HG02610 (cell line): ENCODE measurements around the gene DES.

Experiments
- ATAC-seq: cut with Tn5 transposase; IDR thresholded peaks from one replicate; pipeline ENCODE4 v1.9.1; 2021; ENCODE audit warnings: mild to moderate bottlenecking, moderate library complexity; ENCODE audit not compliant: unreplicated experiment

Gene DES

DNA sequence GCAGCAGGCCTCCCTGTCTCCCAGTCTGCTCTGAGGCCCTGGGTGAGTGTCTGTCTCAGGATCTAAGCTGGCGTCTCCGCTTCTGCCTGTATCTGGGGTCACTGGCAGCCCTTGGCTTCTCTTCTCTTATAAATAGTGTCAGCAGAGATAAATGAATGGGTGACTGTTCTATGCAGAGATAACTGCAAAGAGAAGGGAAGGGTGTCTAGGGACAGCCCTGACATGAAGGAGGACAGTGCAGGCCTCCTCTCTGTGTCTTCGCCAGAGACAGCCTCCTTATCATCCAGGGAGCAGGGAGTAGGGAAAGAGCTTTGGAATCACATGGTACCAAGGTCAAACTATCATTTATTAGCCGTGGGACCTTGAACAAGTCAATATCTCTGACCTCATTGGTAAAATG lies 52.3 kb downstream of the DES start:
- no peak for ATAC-seq

DNA sequence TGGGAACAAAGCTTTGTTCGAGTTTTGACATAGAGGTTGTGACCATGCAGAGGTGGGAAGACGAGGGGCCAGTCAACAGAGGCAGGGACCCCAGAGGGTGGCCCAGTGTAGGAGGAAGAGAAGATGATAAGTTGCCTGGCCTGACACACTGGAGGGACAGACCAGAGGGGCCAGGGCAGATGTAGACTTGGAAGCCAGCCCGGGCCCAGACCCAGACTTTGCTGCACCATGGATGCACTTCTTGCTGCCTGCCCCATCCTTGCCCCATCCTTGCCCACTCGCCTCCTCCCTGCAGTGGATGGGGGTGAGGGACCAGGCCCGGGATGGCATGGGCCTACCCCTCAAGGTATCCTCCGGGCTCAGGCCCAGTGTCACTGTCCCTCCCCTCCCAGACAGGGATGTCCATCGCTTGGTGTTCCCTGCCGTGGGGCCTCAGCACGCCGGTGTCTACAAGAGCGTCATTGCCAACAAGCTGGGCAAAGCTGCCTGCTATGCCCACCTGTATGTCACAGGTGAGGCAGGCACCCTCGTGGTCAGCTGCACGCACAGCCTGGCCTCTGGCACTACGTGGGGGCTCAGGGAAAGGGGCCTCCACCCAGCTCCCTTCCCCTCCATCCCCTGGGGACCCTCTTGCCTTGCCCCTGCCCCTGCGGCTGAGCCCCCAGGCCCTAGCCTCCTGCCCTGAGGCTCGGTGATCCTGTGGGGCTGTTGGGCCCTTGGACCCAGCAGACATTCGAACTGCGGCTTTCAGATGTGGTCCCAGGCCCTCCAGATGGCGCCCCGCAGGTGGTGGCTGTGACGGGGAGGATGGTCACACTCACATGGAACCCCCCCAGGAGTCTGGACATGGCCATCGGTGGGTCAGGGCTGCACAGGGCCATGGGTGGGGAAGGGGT lies 53.5 kb downstream of the DES start:
- no peak for ATAC-seq

DNA sequence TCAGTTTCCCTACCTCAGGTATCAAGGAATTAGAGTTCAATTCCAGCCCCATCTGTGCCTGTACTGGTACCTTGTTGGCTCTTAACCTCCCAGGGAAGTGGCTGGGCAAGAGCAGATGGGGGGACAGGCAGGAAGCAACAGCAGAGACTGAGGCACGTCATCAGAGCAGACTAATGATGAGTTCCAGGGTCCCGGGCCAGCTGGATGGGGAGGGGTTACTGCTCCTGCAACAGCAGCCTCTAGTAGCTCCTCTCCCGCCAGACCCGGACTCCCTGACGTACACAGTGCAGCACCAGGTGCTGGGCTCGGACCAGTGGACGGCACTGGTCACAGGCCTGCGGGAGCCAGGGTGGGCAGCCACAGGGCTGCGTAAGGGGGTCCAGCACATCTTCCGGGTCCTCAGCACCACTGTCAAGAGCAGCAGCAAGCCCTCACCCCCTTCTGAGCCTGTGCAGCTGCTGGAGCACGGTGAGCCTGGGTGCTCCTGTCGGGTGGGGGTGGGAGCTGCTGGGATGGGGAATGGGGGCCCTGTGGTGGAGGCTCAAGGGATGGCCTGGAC lies 54.5 kb downstream of the DES start:
- ATAC-seq, result no peak

DNA sequence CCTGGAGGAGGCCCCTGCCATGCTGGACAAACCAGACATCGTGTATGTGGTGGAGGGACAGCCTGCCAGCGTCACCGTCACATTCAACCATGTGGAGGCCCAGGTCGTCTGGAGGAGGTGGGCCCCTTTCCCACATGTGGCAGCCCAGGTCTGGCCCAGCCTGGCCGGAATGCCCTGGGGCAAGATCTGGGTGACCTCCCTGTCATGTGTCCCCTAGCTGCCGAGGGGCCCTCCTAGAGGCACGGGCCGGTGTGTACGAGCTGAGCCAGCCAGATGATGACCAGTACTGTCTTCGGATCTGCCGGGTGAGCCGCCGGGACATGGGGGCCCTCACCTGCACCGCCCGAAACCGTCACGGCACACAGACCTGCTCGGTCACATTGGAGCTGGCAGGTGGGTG lies 55.3 kb downstream of the DES start:
- no peak for ATAC-seq

DNA sequence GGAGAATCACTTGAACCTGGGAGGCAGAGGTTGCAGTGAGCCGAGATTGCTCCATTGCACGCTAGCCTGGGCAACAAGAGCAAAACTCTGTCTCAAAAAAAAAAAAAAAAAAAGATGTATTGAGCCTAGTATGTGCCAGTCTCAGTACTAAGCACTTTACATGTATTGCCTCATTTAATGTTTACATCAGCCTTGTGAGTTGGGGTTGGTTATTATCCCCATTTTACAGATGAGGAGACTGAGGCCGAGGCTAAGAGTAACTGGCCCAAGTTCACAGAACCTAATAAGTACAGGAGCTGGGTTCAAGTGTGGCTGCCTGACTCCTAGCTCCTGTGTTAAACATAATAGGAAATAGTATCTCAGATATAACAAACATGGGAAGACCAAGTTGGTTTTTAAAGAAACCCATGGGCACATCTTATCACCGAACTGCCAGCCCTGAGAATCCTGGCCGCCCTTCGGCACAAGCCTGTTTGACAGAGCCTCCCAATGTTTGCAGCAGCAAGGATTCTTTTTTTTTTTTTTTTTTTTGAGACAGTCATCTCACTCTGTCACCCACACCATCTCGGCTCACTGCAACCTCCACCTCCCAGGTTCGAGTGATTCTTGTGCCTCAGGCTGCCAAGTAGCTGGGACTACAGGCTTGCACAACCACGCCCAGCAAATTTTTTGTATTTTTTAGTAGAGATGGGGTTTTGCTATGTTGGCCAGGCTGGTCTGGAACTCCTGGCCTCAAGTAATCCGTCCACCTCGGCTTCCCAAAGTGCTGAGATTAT lies 56.3 kb downstream of the DES start:
- no peak for ATAC-seq

DNA sequence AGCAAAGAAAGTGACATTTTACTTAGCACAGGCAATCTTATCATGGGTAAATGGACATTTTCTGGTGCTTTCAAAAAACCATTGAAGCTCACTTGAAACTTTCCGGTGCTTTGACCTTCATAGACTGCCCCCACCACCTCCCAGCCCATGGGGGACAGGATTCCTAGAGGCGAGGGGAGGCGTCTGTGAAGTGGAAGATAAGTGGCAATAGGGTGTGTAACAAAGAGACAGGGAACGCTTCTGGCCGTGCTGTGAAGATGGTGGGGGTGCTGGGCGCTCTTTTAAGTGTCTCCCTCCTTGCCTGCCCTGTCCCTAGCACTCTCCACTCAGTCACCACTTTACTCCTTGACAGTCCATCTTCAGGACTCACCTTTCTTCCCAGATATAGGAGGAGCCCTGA lies 57.1 kb downstream of the DES start:
- ATAC-seq, result no peak

DNA sequence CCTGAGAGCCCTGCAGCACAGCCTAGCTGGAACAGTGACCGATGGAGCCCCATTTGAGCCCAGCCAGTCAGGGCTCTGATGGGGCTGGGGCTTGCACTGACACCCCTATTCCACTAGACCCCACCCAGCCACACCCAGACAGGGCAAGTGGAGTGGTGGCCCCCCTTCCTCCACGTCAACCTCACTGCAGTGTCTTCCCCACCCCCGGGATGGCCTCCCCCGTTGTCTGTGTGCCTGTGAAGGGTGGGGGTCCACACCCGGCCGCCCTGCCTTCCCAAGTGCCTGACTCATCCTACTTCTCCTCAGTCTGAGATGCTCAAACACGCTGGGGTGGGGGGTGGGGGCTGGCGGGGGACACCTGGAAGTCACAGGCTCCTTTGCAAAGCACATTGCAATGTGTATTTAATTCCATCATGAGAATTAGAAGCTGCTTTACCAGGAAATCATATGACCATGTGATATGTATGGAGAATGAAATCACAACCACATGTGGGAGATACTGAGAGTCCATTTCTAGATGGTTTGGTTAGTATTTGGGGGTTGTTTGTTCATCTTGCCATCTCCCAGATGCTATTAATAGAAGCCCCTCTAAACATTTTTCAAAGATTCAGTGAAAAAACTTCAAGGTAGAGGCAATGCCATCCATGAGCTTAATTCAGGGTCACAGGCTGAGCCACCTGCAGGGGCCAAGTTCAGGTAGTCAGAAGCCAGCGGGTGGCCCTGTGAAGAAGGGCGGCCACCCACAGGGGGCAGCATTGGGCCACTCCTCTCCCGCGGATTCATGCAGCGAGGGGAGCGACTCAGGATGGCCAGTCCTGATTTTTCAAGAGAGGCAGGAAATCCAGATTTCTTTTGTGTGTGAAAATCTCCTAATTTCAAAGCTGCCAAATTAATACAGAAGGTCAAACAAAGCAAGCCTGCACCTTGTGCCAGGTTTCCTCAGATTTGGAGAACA lies 57.8 kb downstream of the DES start:
- ATAC-seq, result peak; percentile 53
